ENCODE results near the gene STX16. TPM values are rescaled to one million over a fixed set of nuclear protein-coding genes. Genes with fewer than 3 reads are reported as not detected.

STX16 gene
- total RNA-seq, 2 donors from 2014 or later = 91.6 to 114 TPM

GRCh38 chr20:58656831-58657230, 5.7 kb downstream of the STX16 start:
- Histone ChIP-seq H3K27ac (ENCODE audit: low read depth, low read length) (no peak overlapping the region), H3K9ac (ENCODE audit: extremely low read depth, low read length, poor library complexity, severe bottlenecking) (no peak overlapping the region), H3K9me3 (ENCODE audit: control insufficient read depth, low read length) (no peaks in the 10 kb centered on the region), H3K4me1 (ENCODE audit: control insufficient read depth, insufficient read depth, low read length) (peaks cover 10% of the 10 kb centered on the region), H3K36me3 (ENCODE audit: control insufficient read depth, insufficient read depth, low read length) (peaks cover 21% of the 10 kb centered on the region), H3K27me3 (ENCODE audit: control insufficient read depth, insufficient read depth, low read length, poor library complexity, severe bottlenecking) (no peaks in the 10 kb centered on the region), H3K4me3 (ENCODE audit: low read length) (peak overlapping the region; percentile 97)
- Mint-ChIP-seq H3K27me3 (ENCODE audit: insufficient read depth) (no peaks in the 10 kb centered on the region), H3K9me3 (no peaks in the 10 kb centered on the region), H3K27ac (no peak overlapping the region), H3K4me3 (peak overlapping the region; percentile 19), H3K36me3 (ENCODE audit: low read depth) (peaks cover 14% of the 10 kb centered on the region), H3K4me1 (peaks cover 52% of the 10 kb centered on the region)
- WGBS, 2 experiments (ENCODE audit: insufficient coverage in 1 of 2, insufficient read length in 1 of 2) = 17 to 38% methylated on average over 1 to 2 of the region's 2 CpGs
- no peak for TF ChIP-seq CTCF (conservative IDR thresholded peaks at IDR 0.05)
- peak; percentile 50 for DNase-seq

GRCh38 chr20:58657262-58657661, 6.2 kb downstream of the STX16 start:
- peaks cover 10% of the 10 kb centered on the region for H3K4me1 ChIP-seq (ENCODE audit: control insufficient read depth, insufficient read depth, low read length)
- Mint-ChIP-seq H3K9me3 (no peaks in the 10 kb centered on the region), H3K4me3 (peak overlapping the region; percentile 19), H3K27me3 (ENCODE audit: insufficient read depth) (no peaks in the 10 kb centered on the region), H3K27ac (no peak overlapping the region), H3K36me3 (ENCODE audit: low read depth) (peaks cover 19% of the 10 kb centered on the region), H3K4me1 (peaks cover 55% of the 10 kb centered on the region)
- peak overlapping the region; percentile 97 for H3K4me3 ChIP-seq (ENCODE audit: low read length)
- no peak overlapping the region for H3K27ac ChIP-seq (ENCODE audit: low read depth, low read length)
- H3K9me3 ChIP-seq (ENCODE audit: control insufficient read depth, low read length) = no peaks in the 10 kb centered on the region
- no peak for DNase-seq
- no peak overlapping the region for H3K9ac ChIP-seq (ENCODE audit: extremely low read depth, low read length, poor library complexity, severe bottlenecking)
- 82 to 100% methylated on average over 1 to 2 of the region's 2 CpGs for WGBS, 2 experiments (ENCODE audit: insufficient coverage in 1 of 2, insufficient read length in 1 of 2)
- H3K27me3 ChIP-seq (ENCODE audit: control insufficient read depth, insufficient read depth, low read length, poor library complexity, severe bottlenecking) = no peaks in the 10 kb centered on the region
- TF ChIP-seq CTCF (conservative IDR thresholded peaks at IDR 0.05) = no peak
- peaks cover 24% of the 10 kb centered on the region for H3K36me3 ChIP-seq (ENCODE audit: control insufficient read depth, insufficient read depth, low read length)

GRCh38 chr20:58657986-58658385, 6.9 kb downstream of the STX16 start:
- H3K27ac ChIP-seq (ENCODE audit: low read depth, low read length) = no peak overlapping the region
- peak overlapping the region; percentile 97 for H3K4me3 ChIP-seq (ENCODE audit: low read length)
- H3K9ac ChIP-seq (ENCODE audit: extremely low read depth, low read length, poor library complexity, severe bottlenecking) = no peak overlapping the region
- Mint-ChIP-seq H3K27ac (no peak overlapping the region), H3K4me3 (peak overlapping the region; percentile 15), H3K27me3 (ENCODE audit: insufficient read depth) (no peaks in the 10 kb centered on the region), H3K36me3 (ENCODE audit: low read depth) (peaks cover 21% of the 10 kb centered on the region), H3K9me3 (no peaks in the 10 kb centered on the region), H3K4me1 (peaks cover 53% of the 10 kb centered on the region)
- DNase-seq = no peak
- no peak for TF ChIP-seq CTCF (conservative IDR thresholded peaks at IDR 0.05)
- no peaks in the 10 kb centered on the region for H3K9me3 ChIP-seq (ENCODE audit: control insufficient read depth, low read length)
- 84 to 90% methylated on average over 4 of the region's 4 CpGs for WGBS, 2 experiments (ENCODE audit: insufficient coverage in 1 of 2, insufficient read length in 1 of 2)
- peaks cover 27% of the 10 kb centered on the region for H3K36me3 ChIP-seq (ENCODE audit: control insufficient read depth, insufficient read depth, low read length)
- H3K4me1 ChIP-seq (ENCODE audit: control insufficient read depth, insufficient read depth, low read length) = peaks cover 10% of the 10 kb centered on the region
- no peaks in the 10 kb centered on the region for H3K27me3 ChIP-seq (ENCODE audit: control insufficient read depth, insufficient read depth, low read length, poor library complexity, severe bottlenecking)
